K562 (cell line): ENCODE data around the gene MPV17L2. TPM values are rescaled to one million over a fixed set of nuclear protein-coding genes. Genes with fewer than 3 reads are reported as not detected.

Experiments used
- ATAC-seq: fragments of 200-7000 bp; cut with Tn5 transposase; 3 replicates; pipeline ENCODE4 v1.9.1; 2020; ENCODE audit warnings: moderate library complexity
- BruUV-seq: library from RNA; stranded (reverse); fragments of 400-500 nt; replicated peaks from 2 replicates; lab custom pipeline; 2021; lab: Mats Ljungman, UMichigan
- CTCF ChIA-PET: fragments of 300-600 bp; formaldehyde crosslinking; extraction: SDS; loops from one replicate; lab custom pipeline; 2021; ENCODE audit warnings: low intra/inter-chr PET ratio; lab: Yijun Ruan, JAX
- POLR2A ChIA-PET: fragments of 300-600, 350-650 bp; sonication (Branson Sonifier 250); formaldehyde crosslinking; extraction: SDS; loops from one replicate; lab custom pipeline; 2021; ENCODE audit warnings: antibody characterized with exemption, inconsistent platforms; lab: Yijun Ruan, JAX
- DNase-seq, 4 experiments: peaks; one replicate each; pipeline versions ENCODE4 v3.0.0 to v3.0.0-alpha.2; 2011 to 2018; ENCODE audit warnings: low spot score in 3 of 4, mixed read lengths in 3 of 4; ENCODE audit errors: extremely low read depth in 1 of 4
- FAIRE-seq: peaks from 2 replicates; lab custom pipeline; 2011; peaks lifted over from hg19 to GRCh38; lab: Jason Lieb, UNC
- H2AFZ ChIP-seq: 2 replicates; pipeline ENCODE4 v1.6.0; 2011; ENCODE audit warnings: low read depth, low read length, control low read depth, inconsistent platforms
- H3K27ac ChIP-seq: fragments of 200-600 bp; 3 replicates; pipeline ENCODE4 v1.8.0; 2011; ENCODE audit warnings: low read depth, mild to moderate bottlenecking, control low read depth, inconsistent platforms, low read length, moderate library complexity, mixed read lengths; ENCODE audit errors: extremely low read depth
- H3K27me3 ChIP-seq, 2 experiments: fragments of 300-600 bp in 1 of 2; 2 replicates in 1 of 2; 3 replicates in 1 of 2; pipeline versions ENCODE4 v1.6.0 to v1.8.0; 2011; ENCODE audit warnings: inconsistent platforms in 2 of 2, low read length in 2 of 2, mild to moderate bottlenecking in 1 of 2, mixed read lengths in 1 of 2, moderate library complexity in 1 of 2; ENCODE audit not compliant: control insufficient read depth in 2 of 2, insufficient read depth in 2 of 2
- H3K36me3 ChIP-seq: fragments of 300-600 bp; 3 replicates; pipeline ENCODE4 v1.8.0; 2011; ENCODE audit warnings: mild to moderate bottlenecking, low read length, inconsistent platforms; ENCODE audit not compliant: control insufficient read depth, insufficient read depth
- H3K4me1 ChIP-seq, 2 experiments: fragments of 200-600 bp in 1 of 2; replicated peaks in 1 of 2; 2 replicates in 1 of 2; 3 replicates in 1 of 2; pipeline versions ENCODE4 v1.5.1 to v1.8.0; 2011; ENCODE audit warnings: inconsistent platforms in 2 of 2, low read length in 2 of 2, mild to moderate bottlenecking in 1 of 2, mixed read lengths in 1 of 2, moderate library complexity in 1 of 2; ENCODE audit not compliant: control insufficient read depth in 2 of 2, insufficient read depth in 2 of 2
- H3K4me2 ChIP-seq: 2 replicates; pipeline ENCODE4 v1.6.1; 2011; ENCODE audit warnings: low read length, control low read depth, inconsistent platforms, mixed read lengths; ENCODE audit not compliant: insufficient read depth
- H3K4me3 ChIP-seq: fragments of 200-600 bp; sonication (generic), shearing (Covaris generic); 2 replicates; pipeline ENCODE4 v1.5.1; 2016; ENCODE audit warnings: control low read depth, inconsistent platforms
- H3K79me2 ChIP-seq: fragments of 200-600 bp; 3 replicates; pipeline ENCODE4 v1.8.0; 2011; ENCODE audit warnings: low read length, inconsistent platforms; ENCODE audit not compliant: control insufficient read depth, insufficient read depth
- H3K9ac ChIP-seq, 2 experiments: 2 replicates each; pipeline versions ENCODE4 v1.6.0 to v1.6.1; 2011; ENCODE audit warnings: low read depth in 2 of 2, low read length in 2 of 2, control low read depth in 1 of 2, inconsistent platforms in 1 of 2, mild to moderate bottlenecking in 1 of 2, mixed read lengths in 1 of 2; ENCODE audit not compliant: insufficient read depth in 1 of 2
- H3K9me1 ChIP-seq: one replicate; pipeline ENCODE4 v1.6.0; 2011; ENCODE audit warnings: inconsistent platforms, mild to moderate bottlenecking, low read length, moderate library complexity; ENCODE audit not compliant: control insufficient read depth, insufficient read depth
- H3K9me3 ChIP-seq: replicated peaks from 2 replicates; pipeline ENCODE4 v1.5.1; 2011; ENCODE audit warnings: low read depth, low read length, inconsistent platforms; ENCODE audit not compliant: control insufficient read depth, insufficient read depth
- H4K20me1 ChIP-seq: replicated peaks from 2 replicates; pipeline ENCODE4 v1.6.1; 2011; ENCODE audit warnings: low read length, inconsistent platforms, mixed read lengths; ENCODE audit not compliant: control insufficient read depth, insufficient read depth
- BCL6 ChIP-seq: fragments of 250-450 bp; sonication (Bioruptor Pico); IDR thresholded peaks from 2 replicates; pipeline ENCODE4 v1.4.0; 2020
- MIER1 ChIP-seq: fragments of 450-650 bp; IDR thresholded peaks from 2 replicates; pipeline ENCODE4 v1.6.1; 2016; ENCODE audit warnings: antibody characterized with exemption, mild to moderate bottlenecking, low read depth
- ZNF121 ChIP-seq: sonication (generic); formaldehyde crosslinking; conservative IDR thresholded peaks from 2 replicates; pipeline ENCODE4 v1.8.0; 2022; ENCODE audit warnings: missing genetic modification reagents
- WGBS: fragments of 100-300 bp; shearing (Covaris generic); methylation state at CpG from one replicate; pipeline ENCODE4 v1.1.6; 2016; ENCODE audit warnings: low coverage, mixed read lengths; ENCODE audit not compliant: insufficient coverage; ENCODE audit errors: missing lambda C conversion rate; 5-methylcytosine and 5-hydroxymethylcytosine counted together
- in situ Hi-C: fragments of 300-500 bp; cut with MboI; formaldehyde crosslinking; loops from 4 replicates; pipeline ENCODE4 v1.15.0; 2018; ENCODE audit warnings: inconsistent platforms, mixed read lengths
- intact Hi-C: fragments of 100-400 bp; cut with micrococcal nuclease; formaldehyde crosslinking; loops from 2 replicates; pipeline ENCODE4 v1.14.2; 2022
- polyA plus RNA-seq, 8 experiments: library from polyadenylated mRNA; depleted of rRNA in 4 of 8; stranded (reverse) in 5 of 8; unstranded in 3 of 8; fragments of >200 nt; fragmentation: Nextera tagmentation in 2 of 8; fragmentation: Illumina TruSeq in 1 of 8; extraction: Ambion mirVana in 2 of 8; extraction: Trizol in 1 of 8; gene quantifications; 2 replicates each; pipeline versions ENCODE4 v1.2.1 to v1.2.3, GENCODE V29; 2011 to 2014; ENCODE audit warnings: inconsistent platforms in 1 of 8, missing spikeins in 1 of 8
- total RNA-seq, 7 experiments: library from RNA; depleted of rRNA in 6 of 7; stranded (reverse); fragments of >200 nt in 6 of 7; fragmentation: Illumina TruSeq in 2 of 7; extraction: Trizol in 2 of 7; gene quantifications; 2 replicates each; pipeline versions ENCODE4 v1.2.1 to v1.2.3, GENCODE V29; 2011 to 2021; ENCODE audit warnings: low replicate concordance in 1 of 7
- TF ChIP-seq, protein P1 (sequence below): fragments of 250-450 bp; sonication (Bioruptor Pico); IDR thresholded peaks from 2 replicates; pipeline ENCODE4 v1.4.0; 2020; ENCODE audit warnings: mild to moderate bottlenecking

The MPV17L2 gene
- total and polyA plus RNA-seq, 9 of the 15 experiments (the other 6 are each of a cell fraction or from before 2014, with no cell fraction given), result 10.6 to 60.2 (median 28.5) TPM

DNA sequence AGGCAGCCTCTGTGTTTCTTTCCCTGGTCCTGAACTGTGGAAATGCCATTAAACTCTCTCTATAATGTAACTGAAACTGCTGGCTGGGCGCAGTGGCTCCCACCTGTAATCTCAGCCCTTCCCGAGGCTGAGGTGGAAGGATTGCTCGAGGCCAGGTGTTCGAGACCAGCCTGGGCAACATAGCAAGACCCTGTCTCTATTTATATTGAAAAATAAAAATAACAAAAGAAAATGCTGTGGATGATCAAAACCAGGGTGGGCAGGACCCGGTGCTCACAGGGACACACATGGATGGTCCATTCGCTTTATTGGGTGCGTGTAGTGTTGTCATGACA is 3.5 kb downstream of the MPV17L2 start:
- TF ChIP-seq ZNF121, result peak; percentile 17; the same call in 1 of the 2 replicates
- no peak for TF ChIP-seq BCL6
- TF ChIP-seq, protein P1, sequence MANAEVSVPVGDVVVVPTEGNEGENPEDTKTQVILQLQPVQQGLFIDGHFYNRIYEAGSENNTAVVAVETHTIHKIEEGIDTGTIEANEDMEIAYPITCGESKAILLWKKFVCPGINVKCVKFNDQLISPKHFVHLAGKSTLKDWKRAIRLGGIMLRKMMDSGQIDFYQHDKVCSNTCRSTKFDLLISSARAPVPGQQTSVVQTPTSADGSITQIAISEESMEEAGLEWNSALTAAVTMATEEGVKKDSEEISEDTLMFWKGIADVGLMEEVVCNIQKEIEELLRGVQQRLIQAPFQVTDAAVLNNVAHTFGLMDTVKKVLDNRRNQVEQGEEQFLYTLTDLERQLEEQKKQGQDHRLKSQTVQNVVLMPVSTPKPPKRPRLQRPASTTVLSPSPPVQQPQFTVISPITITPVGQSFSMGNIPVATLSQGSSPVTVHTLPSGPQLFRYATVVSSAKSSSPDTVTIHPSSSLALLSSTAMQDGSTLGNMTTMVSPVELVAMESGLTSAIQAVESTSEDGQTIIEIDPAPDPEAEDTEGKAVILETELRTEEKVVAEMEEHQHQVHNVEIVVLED (CRISPR knock-in tag), result no peak
- TF ChIP-seq MIER1, result no peak
- Histone ChIP-seq H3K4me3 (no peak overlapping the region), H3K9ac (peak overlapping the region in 1 of 2 experiments; percentile 36; a peak in 1 of 4 replicates), H3K4me2 (no peak overlapping the region), H3K4me1 (peaks cover 17 to 40% of the 10 kb centered on the region in 2 experiments; a peak in 4 of 5 replicates), H3K79me2 (peaks cover 18% of the 10 kb centered on the region), H3K27ac (no peak overlapping the region), H3K27me3 (no peaks in the 10 kb centered on the region), H4K20me1 (peaks cover 6% of the 10 kb centered on the region; the same call in 1 of the 2 replicates), H3K36me3 (peaks cover 53% of the 10 kb centered on the region; the same call in 2 of the 3 replicates), H3K9me3 (no peaks in the 10 kb centered on the region), H2AFZ (no peak overlapping the region), H3K9me1 (no peaks in the 10 kb centered on the region)
- WGBS, result 84% methylated on average over 7 of the region's 7 CpGs
- DNase-seq (no peak), FAIRE-seq (no peak), ATAC-seq (no peak)
- intact Hi-C loops, result no loop called here
- in situ Hi-C loops, result no loop called here
- ChIA-PET POLR2A (interaction anchor here (0.6 kb wide), 1 partner anchor 120 kb away, joined by 3 read pairs; no protein-coding TSS in a partner anchor), CTCF (no interaction called here)
- no TSS peak for BruUV-seq
